Amniotic stem cell (primary cell): ENCODE measurements around the gene AGBL4.

ENCODE experiments used
- DNase-seq: peaks from one replicate; lab custom pipeline; 2025; lab: John Stamatoyannopoulos, UW

The AGBL4 gene

GRCh38 chr1:48718705-48719104 lies 1305.0 kb downstream of the AGBL4 start:
- no peak for DNase-seq

GRCh38 chr1:48718116-48718630 lies 1305.6 kb downstream of the AGBL4 start:
- no peak for DNase-seq

GRCh38 chr1:48717082-48717481 lies 1306.7 kb downstream of the AGBL4 start:
- DNase-seq: no peak

- no peak for DNase-seq
Measured at GRCh38 chr1:48715921-48716320, 1307.8 kb downstream of the AGBL4 start.

GRCh38 chr1:48710915-48711314 lies 1312.8 kb downstream of the AGBL4 start:
- no peak for DNase-seq

- no peak for DNase-seq
Measured at GRCh38 chr1:48710318-48710717, 1313.4 kb downstream of the AGBL4 start.

GRCh38 chr1:48704736-48705135 lies 1319.0 kb downstream of the AGBL4 start:
- no peak for DNase-seq

- DNase-seq: no peak
Measured at GRCh38 chr1:48701445-48701844, 1322.3 kb downstream of the AGBL4 start.

- DNase-seq: no peak
Measured at GRCh38 chr1:48697066-48697707, 1326.6 kb downstream of the AGBL4 start.

- no peak for DNase-seq
Measured at GRCh38 chr1:48695161-48695560, 1328.6 kb downstream of the AGBL4 start.

- no peak for DNase-seq
Measured at GRCh38 chr1:48693674-48694320, 1330.0 kb downstream of the AGBL4 start.

GRCh38 chr1:48693180-48693579 lies 1330.6 kb downstream of the AGBL4 start:
- DNase-seq: no peak

GRCh38 chr1:48692235-48692634 lies 1331.5 kb downstream of the AGBL4 start:
- DNase-seq: no peak

GRCh38 chr1:48691429-48692001 lies 1332.2 kb downstream of the AGBL4 start:
- DNase-seq: no peak

- DNase-seq: no peak
Measured at GRCh38 chr1:48688102-48688760, 1335.5 kb downstream of the AGBL4 start.

GRCh38 chr1:48687282-48688045 lies 1336.3 kb downstream of the AGBL4 start:
- no peak for DNase-seq

- DNase-seq: no peak
Measured at GRCh38 chr1:48686159-48686558, 1337.6 kb downstream of the AGBL4 start.

GRCh38 chr1:48684381-48684780 lies 1339.4 kb downstream of the AGBL4 start:
- no peak for DNase-seq

GRCh38 chr1:48683839-48684238 lies 1339.9 kb downstream of the AGBL4 start:
- DNase-seq: no peak

GRCh38 chr1:48681476-48682305 lies 1342.1 kb downstream of the AGBL4 start:
- DNase-seq: no peak

- DNase-seq: no peak
Measured at GRCh38 chr1:48680411-48681035, 1343.2 kb downstream of the AGBL4 start.
